PC-9 (cell line): ENCODE results near the gene ACSS2. TPM values are rescaled to one million over a fixed set of nuclear protein-coding genes. Genes with fewer than 3 reads are reported as not detected.

Experiments used
- BruUV-seq: library from RNA; stranded (reverse); fragments of 400-500 nt; replicated peaks from 2 replicates; lab custom pipeline; 2021; lab: Mats Ljungman, UMichigan
- CTCF ChIA-PET: fragments of 300-600 bp; sonication (Branson Sonifier 250); formaldehyde crosslinking; loops from one replicate; lab custom pipeline; 2022; ENCODE audit warnings: antibody characterized with exemption; lab: Charles Lee
- POLR2A ChIA-PET: fragments of 300-600 bp; sonication (Branson Sonifier 250); formaldehyde crosslinking; loops from one replicate; lab custom pipeline; 2022; ENCODE audit warnings: antibody characterized with exemption; ENCODE audit not compliant: unreplicated experiment; lab: Charles Lee
- DNase-seq, 2 experiments: peaks; one replicate each; pipeline versions ENCODE4 v3.0.0 to v3.0.0-alpha.2; 2015 to 2022; ENCODE audit warnings: mixed read lengths in 1 of 2
- H2AFZ ChIP-seq: fragments of 200-600 bp; sonication (generic); 2 replicates; pipeline ENCODE4 v1.8.1; 2017; ENCODE audit warnings: antibody characterized with exemption
- H3F3A ChIP-seq: fragments of 200-600 bp; sonication (generic); 2 replicates; pipeline ENCODE4 v1.8.1; 2017; ENCODE audit warnings: antibody characterized with exemption, mild to moderate bottlenecking, low read depth; ENCODE audit not compliant: insufficient read depth
- H3K27ac ChIP-seq: fragments of 200-600 bp; sonication (generic); 2 replicates; pipeline ENCODE4 v1.6.1; 2016; ENCODE audit warnings: mixed run types
- H3K27me3 ChIP-seq: fragments of 200-600 bp; sonication (generic); 2 replicates; pipeline ENCODE4 v1.6.1; 2016; ENCODE audit warnings: low read depth, mixed run types; ENCODE audit not compliant: insufficient read depth
- H3K36me3 ChIP-seq: fragments of 200-600 bp; sonication (generic); 2 replicates; pipeline ENCODE4 v1.6.1; 2016; ENCODE audit warnings: low read depth, mixed run types
- H3K4me1 ChIP-seq: fragments of 200-600 bp; sonication (generic); replicated peaks from 2 replicates; pipeline ENCODE4 v1.6.1; 2016; ENCODE audit warnings: mixed run types; ENCODE audit not compliant: insufficient read depth
- H3K4me2 ChIP-seq: fragments of 200-600 bp; sonication (generic); 2 replicates; pipeline ENCODE4 v1.6.1; 2017; ENCODE audit warnings: mixed run types
- H3K4me3 ChIP-seq: fragments of 200-600 bp; sonication (generic); 2 replicates; pipeline ENCODE4 v1.6.1; 2016; ENCODE audit warnings: mixed run types
- H3K79me2 ChIP-seq: fragments of 200-600 bp; sonication (generic); 2 replicates; pipeline ENCODE4 v1.6.1; 2017; ENCODE audit warnings: low read depth, mixed run types
- H3K9me2 ChIP-seq: fragments of 200-600 bp; sonication (generic); 2 replicates; pipeline ENCODE4 v1.8.1; 2017; ENCODE audit warnings: mild to moderate bottlenecking; ENCODE audit not compliant: insufficient read depth
- H3K9me3 ChIP-seq: fragments of 200-600 bp; sonication (generic); 2 replicates; pipeline ENCODE4 v1.8.1; 2016; ENCODE audit warnings: low read depth; ENCODE audit not compliant: insufficient read depth
- H4K20me1 ChIP-seq: fragments of 200-600 bp; sonication (generic); 2 replicates; pipeline ENCODE4 v1.8.1; 2017; ENCODE audit not compliant: insufficient read depth
- CTCF ChIP-seq: fragments of 200-600 bp; sonication (generic); conservative IDR thresholded peaks from 2 replicates; pipeline ENCODE4 v1.6.1; 2017; ENCODE audit warnings: mixed run types, antibody characterized with exemption, mild to moderate bottlenecking, moderate library complexity
- EZH2 ChIP-seq: fragments of 200-600 bp; sonication (generic); IDR thresholded peaks from 2 replicates; pipeline ENCODE4 v1.8.0; 2017; ENCODE audit warnings: antibody characterized with exemption, low read depth
- intact Hi-C: fragments of 100-400 bp; cut with micrococcal nuclease; formaldehyde crosslinking; loops from one replicate; pipeline ENCODE4 v1.10.0; 2022; ENCODE audit not compliant: unreplicated experiment
- total RNA-seq: library from RNA; stranded (reverse); gene quantifications from 2 replicates; pipeline ENCODE4 v1.2.3, GENCODE V29; 2021

Gene ACSS2
- total RNA-seq, 1 experiment from 2014 or later: 108 TPM

- Histone ChIP-seq H3K4me2 (no peak overlapping the region), H3K9me2 (no peaks in the 10 kb centered on the region), H3K27me3 (no peaks in the 10 kb centered on the region), H3K9me3 (no peaks in the 10 kb centered on the region), H3K27ac (no peak overlapping the region), H3K79me2 (no peaks in the 10 kb centered on the region; the same call in 1 of the 2 replicates), H3K4me3 (no peak overlapping the region), H3F3A (peaks cover 18% of the 10 kb centered on the region), H3K36me3 (peaks cover 47% of the 10 kb centered on the region), H3K4me1 (peaks cover 11% of the 10 kb centered on the region), H2AFZ (no peak overlapping the region), H4K20me1 (no peaks in the 10 kb centered on the region)
- TF ChIP-seq CTCF: no peak
- no peak for DNase-seq
- intact Hi-C loops: no loop called here
- CTCF ChIA-PET: interaction anchor here (0.6 kb wide), 1 partner anchor 62 kb away, joined by 3 read pairs; no protein-coding TSS in a partner anchor
- POLR2A ChIA-PET: no interaction called here
- no TSS peak for BruUV-seq
These were observed 62.2 kb downstream of the ACSS2 start for GRCh38 chr20:34938466-34939163.

GRCh38 chr20:34940081-34940481, 63.7 kb downstream of the ACSS2 start:
- POLR2A ChIA-PET: no interaction called here
- no peak overlapping the region for H3K4me3 ChIP-seq
- no peaks in the 10 kb centered on the region for H3K9me3 ChIP-seq
- H3F3A ChIP-seq: peaks cover 31% of the 10 kb centered on the region
- no peaks in the 10 kb centered on the region for H3K27me3 ChIP-seq
- no peak overlapping the region for H2AFZ ChIP-seq
- no peak for DNase-seq
- H3K9me2 ChIP-seq: no peaks in the 10 kb centered on the region
- CTCF ChIA-PET: no interaction called here
- no peak for TF ChIP-seq CTCF
- TF ChIP-seq EZH2: no peak
- peaks cover 38% of the 10 kb centered on the region for H3K36me3 ChIP-seq
- H3K4me1 ChIP-seq: peaks cover 26% of the 10 kb centered on the region
- intact Hi-C loops: loop anchor here (5.0 kb wide), 1 partner anchor 63 kb away; the partner anchor contains the start of gene ACSS2
- H3K27ac ChIP-seq: 0 out of 2 replicates have a peak overlapping the region, but pooled peaks have one; percentile 7
- H3K4me2 ChIP-seq: no peak overlapping the region
- H3K79me2 ChIP-seq: no peaks in the 10 kb centered on the region; the same call in 1 of the 2 replicates
- H4K20me1 ChIP-seq: no peaks in the 10 kb centered on the region
- no TSS peak for BruUV-seq

- BruUV-seq: no TSS peak
- Histone ChIP-seq H3K4me2 (no peak overlapping the region), H2AFZ (no peak overlapping the region), H3K4me3 (no peak overlapping the region), H3K27me3 (no peaks in the 10 kb centered on the region), H3F3A (peaks cover 43% of the 10 kb centered on the region), H3K9me3 (no peaks in the 10 kb centered on the region), H3K36me3 (peaks cover 30% of the 10 kb centered on the region), H3K9me2 (no peaks in the 10 kb centered on the region), H3K4me1 (peaks cover 37% of the 10 kb centered on the region), H3K79me2 (no peaks in the 10 kb centered on the region; the same call in 1 of the 2 replicates), H3K27ac (no peak overlapping the region), H4K20me1 (no peaks in the 10 kb centered on the region)
- intact Hi-C loops: loop anchor here (5.0 kb wide), 1 partner anchor 64 kb away; the partner anchor contains the start of gene ACSS2
- TF ChIP-seq CTCF (no peak), EZH2 (no peak)
- ChIA-PET CTCF (interaction anchor here (0.6 to 0.7 kb wide), 3 partner anchors 15 to 498 kb away, joined by 3 read pairs; partner anchors contain the start of gene GGT7), POLR2A (interaction anchor here (0.6 kb wide), 2 partner anchors 50 to 64 kb away, joined by 3 to 4 read pairs; no protein-coding TSS in a partner anchor)
- DNase-seq: no peak
These were observed 64.8 kb downstream of the ACSS2 start for GRCh38 chr20:34941226-34941625.
